OCI-M1 (cell line): ENCODE results near the gene FUT3.
"Not testable (repeated sequence)": the region's sequence is repeated elsewhere in the genome, so short reads cannot be mapped to it uniquely, and the experiment has no call there.

ENCODE experiments used
- DNase-seq: peaks from one replicate; lab custom pipeline; 2025; lab: John Stamatoyannopoulos, UW

The FUT3 gene

GRCh38 chr19:5851302-5851701 is at the start of gene FUT3:
TSS of gene FUT3 (minus strand) at chr19:5851449.
- no peak for DNase-seq

GRCh38 chr19:5900976-5901375 is 49.7 kb upstream of the FUT3 start:
- DNase-seq: no peak

GRCh38 chr19:5899728-5900526 is 48.7 kb upstream of the FUT3 start:
- no peak for DNase-seq

GRCh38 chr19:5897189-5897969 is 46.1 kb upstream of the FUT3 start:
- DNase-seq: no peak

GRCh38 chr19:5896365-5897076 is 45.3 kb upstream of the FUT3 start:
- no peak for DNase-seq

- DNase-seq: no peak
Measured at GRCh38 chr19:5895890-5896289, 44.6 kb upstream of the FUT3 start.

GRCh38 chr19:5895409-5895808 is 44.2 kb upstream of the FUT3 start:
- no peak for DNase-seq

- DNase-seq: no peak
Measured at GRCh38 chr19:5894704-5895349, 43.6 kb upstream of the FUT3 start.

GRCh38 chr19:5893907-5894703 is 42.9 kb upstream of the FUT3 start:
- DNase-seq: peak; percentile 58

GRCh38 chr19:5893296-5893903 is 42.2 kb upstream of the FUT3 start:
- DNase-seq: no peak

- DNase-seq: no peak
Measured at GRCh38 chr19:5892772-5893275, 41.6 kb upstream of the FUT3 start.

GRCh38 chr19:5891938-5892771 is 40.9 kb upstream of the FUT3 start:
- peak; percentile 20 for DNase-seq

GRCh38 chr19:5891572-5891937 is 40.3 kb upstream of the FUT3 start:
- no peak for DNase-seq

- no peak for DNase-seq
Measured at GRCh38 chr19:5890099-5890498, 38.9 kb upstream of the FUT3 start.

- DNase-seq: no peak
Measured at GRCh38 chr19:5889288-5889971, 38.2 kb upstream of the FUT3 start.

- DNase-seq: not testable (repeated sequence)
Measured at GRCh38 chr19:5884065-5884811, 33.0 kb upstream of the FUT3 start.

- DNase-seq: not testable (repeated sequence)
Measured at GRCh38 chr19:5883157-5883873, 32.1 kb upstream of the FUT3 start.
